OCI-LY3 (cell line): ENCODE measurements around the gene BANK1.

Experiments used
- H2AFZ ChIP-seq: fragments of 200-600, 300-600 bp; shearing (Covaris generic); 2 replicates; pipeline ENCODE4 v1.6.0; 2014; ENCODE audit warnings: antibody characterized with exemption, low read depth, low read length
- H3K27ac ChIP-seq: fragments of 200-600, 300-600 bp; sonication (generic); 2 replicates; pipeline ENCODE4 v1.5.1; 2014; ENCODE audit warnings: mild to moderate bottlenecking, low read length, moderate library complexity, mixed read lengths
- H3K27me3 ChIP-seq: fragments of 200-600, 300-600 bp; sonication (generic); 2 replicates; pipeline ENCODE4 v1.6.1; 2014; ENCODE audit warnings: low read depth, low read length, mixed read lengths
- H3K36me3 ChIP-seq: fragments of 200-600, 300-600 bp; sonication (generic); replicated peaks from 2 replicates; pipeline ENCODE3; 2014; ENCODE audit warnings: low read depth, low read length, mixed read lengths
- H3K4me1 ChIP-seq: fragments of 300-600, 200-600 bp; sonication (generic); 2 replicates; pipeline ENCODE4 v1.6.1; 2014; ENCODE audit warnings: low read length, mixed read lengths
- H3K4me2 ChIP-seq: fragments of 200-600, 300-600 bp; sonication (generic); 2 replicates; pipeline ENCODE4 v1.6.1; 2014; ENCODE audit warnings: low read length, mixed read lengths
- H3K4me3 ChIP-seq: fragments of 300-600, 200-600 bp; sonication (generic); 2 replicates; pipeline ENCODE4 v1.5.1; 2014; ENCODE audit warnings: antibody characterized with exemption, mild to moderate bottlenecking, low read length, moderate library complexity
- H3K79me2 ChIP-seq: fragments of 300-600, 200-600 bp; shearing (Covaris generic); 2 replicates; pipeline ENCODE4 v1.6.1; 2014; ENCODE audit warnings: mild to moderate bottlenecking, low read length, mixed read lengths
- H3K9ac ChIP-seq: fragments of 300-600, 200-600 bp; shearing (Covaris generic); 2 replicates; pipeline ENCODE4 v1.6.0; 2014; ENCODE audit warnings: mild to moderate bottlenecking, low read length, moderate library complexity
- H3K9me3 ChIP-seq: fragments of 200-600, 300-600 bp; shearing (Covaris generic); 2 replicates; pipeline ENCODE4 v1.6.1; 2014; ENCODE audit warnings: low read length, mixed read lengths; ENCODE audit not compliant: insufficient read depth
- H4K20me1 ChIP-seq: fragments of 200-600, 300-600 bp; sonication (generic); 2 replicates; pipeline ENCODE4 v1.6.1; 2016; ENCODE audit warnings: low read length, mixed read lengths; ENCODE audit not compliant: insufficient read depth
- CTCF ChIP-seq: fragments of 200-600, 300-600 bp; sonication (generic); IDR thresholded peaks from 2 replicates; pipeline ENCODE4 v1.5.1; 2014; ENCODE audit warnings: antibody characterized with exemption, low read length, low read depth
- EZH2phosphoT487 ChIP-seq: fragments of 200-600 bp; shearing (Covaris generic); IDR thresholded peaks from 2 replicates; pipeline ENCODE4 v1.6.1; 2018; ENCODE audit warnings: antibody characterized with exemption, mixed run types, low read depth

The BANK1 gene

DNA sequence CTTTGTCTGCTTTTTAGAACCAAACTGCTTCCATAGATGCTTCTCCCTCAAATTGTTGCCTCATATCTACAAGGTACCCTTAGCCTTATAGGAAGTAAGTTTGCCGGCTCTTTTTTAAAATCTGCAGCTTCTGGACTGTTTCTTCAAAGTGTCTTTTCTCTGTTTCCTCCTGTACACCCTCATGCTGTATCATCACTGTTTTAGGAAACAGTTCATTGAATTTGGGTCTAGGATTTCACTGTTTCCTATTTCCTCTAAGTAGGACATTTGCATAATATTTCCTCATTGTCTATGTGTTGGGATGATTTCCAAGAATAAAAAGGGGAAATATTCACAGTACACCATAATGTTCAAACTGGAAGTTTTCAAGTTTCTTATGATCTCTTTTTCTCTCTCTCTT lies 43.0 kb downstream of the BANK1 start:
- no peak overlapping the region for H3K9ac ChIP-seq
- H3K27me3 ChIP-seq = no peaks in the 10 kb centered on the region
- H3K79me2 ChIP-seq = no peaks in the 10 kb centered on the region; the same call in 1 of the 2 replicates
- no peaks in the 10 kb centered on the region for H4K20me1 ChIP-seq
- no peak overlapping the region for H3K4me3 ChIP-seq
- H3K9me3 ChIP-seq = no peaks in the 10 kb centered on the region
- peaks cover 11% of the 10 kb centered on the region for H3K4me1 ChIP-seq
- H3K4me2 ChIP-seq = no peak overlapping the region
- no peak overlapping the region for H3K27ac ChIP-seq
- H2AFZ ChIP-seq = no peak overlapping the region
- TF ChIP-seq EZH2phosphoT487 (no peak), CTCF (no peak)
- H3K36me3 ChIP-seq = no peaks in the 10 kb centered on the region

GRCh38 chr4:101835121-101835904 lies 44.8 kb downstream of the BANK1 start:
- Histone ChIP-seq H3K4me3 (no peak overlapping the region), H3K36me3 (no peaks in the 10 kb centered on the region), H3K9ac (no peak overlapping the region), H3K9me3 (no peaks in the 10 kb centered on the region), H3K4me2 (no peak overlapping the region), H4K20me1 (no peaks in the 10 kb centered on the region), H3K27me3 (no peaks in the 10 kb centered on the region), H3K79me2 (no peaks in the 10 kb centered on the region; the same call in 1 of the 2 replicates), H3K4me1 (peaks cover 11% of the 10 kb centered on the region), H2AFZ (no peak overlapping the region), H3K27ac (no peak overlapping the region)
- no peak for TF ChIP-seq CTCF
- no peak for TF ChIP-seq EZH2phosphoT487

DNA sequence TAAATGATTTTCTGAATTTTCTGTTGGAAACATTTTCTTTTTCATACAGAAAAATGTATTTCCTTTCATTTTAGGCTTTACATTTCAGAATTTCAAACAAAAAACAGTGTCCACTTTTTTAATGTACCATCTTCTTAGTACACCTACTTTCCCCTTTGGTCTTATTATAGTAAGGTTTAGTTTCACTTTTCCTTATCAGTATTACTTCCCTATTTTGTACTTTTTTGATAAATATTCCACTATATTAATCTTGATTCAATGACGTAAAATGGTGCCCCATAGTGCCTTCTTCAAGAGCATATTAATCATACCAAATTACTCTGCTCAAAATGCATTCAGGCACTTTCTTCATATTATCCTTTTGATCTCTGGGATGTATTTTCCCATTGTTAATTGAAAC lies 52.5 kb downstream of the BANK1 start:
- H3K79me2 ChIP-seq = no peaks in the 10 kb centered on the region
- peaks cover 42% of the 10 kb centered on the region for H3K4me1 ChIP-seq
- H2AFZ ChIP-seq = no peak overlapping the region
- no peaks in the 10 kb centered on the region for H4K20me1 ChIP-seq
- H3K36me3 ChIP-seq = peaks cover 4% of the 10 kb centered on the region
- peak overlapping the region; percentile 7; the same call in 1 of the 2 replicates for H3K4me3 ChIP-seq
- H3K27me3 ChIP-seq = no peaks in the 10 kb centered on the region
- H3K27ac ChIP-seq = peak overlapping the region; percentile 7; the same call in 1 of the 2 replicates
- TF ChIP-seq EZH2phosphoT487 (no peak), CTCF (no peak)
- no peak overlapping the region for H3K9ac ChIP-seq
- no peaks in the 10 kb centered on the region for H3K9me3 ChIP-seq
- H3K4me2 ChIP-seq = peak overlapping the region; percentile 38

DNA sequence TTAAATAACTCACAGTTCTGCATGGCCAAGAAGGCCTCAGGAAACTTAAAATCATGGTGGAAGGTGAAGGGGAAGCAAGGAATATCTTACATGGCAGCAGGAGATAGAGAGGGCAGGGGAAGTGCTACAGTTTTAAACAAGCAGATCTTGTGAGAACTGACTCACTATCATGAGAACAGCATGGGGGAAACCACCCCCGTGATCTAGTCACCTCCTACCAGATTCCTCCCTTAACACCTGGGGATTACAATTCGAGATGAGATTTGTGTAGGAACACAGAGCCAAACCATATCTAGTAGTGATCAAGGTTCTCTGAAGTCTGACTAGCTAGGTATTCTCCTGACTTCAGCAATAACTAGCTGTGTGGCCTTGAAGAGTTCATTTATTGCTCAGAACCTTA lies 56.0 kb downstream of the BANK1 start:
- Histone ChIP-seq H4K20me1 (no peaks in the 10 kb centered on the region), H3K27me3 (no peaks in the 10 kb centered on the region), H3K36me3 (peaks cover 4% of the 10 kb centered on the region), H3K79me2 (no peaks in the 10 kb centered on the region), H3K27ac (peak overlapping the region; percentile 60), H2AFZ (no peak overlapping the region), H3K4me1 (peaks cover 67% of the 10 kb centered on the region), H3K4me2 (peak overlapping the region; percentile 23; the same call in 1 of the 2 replicates), H3K9ac (no peak overlapping the region), H3K9me3 (no peaks in the 10 kb centered on the region), H3K4me3 (no peak overlapping the region)
- TF ChIP-seq EZH2phosphoT487 (no peak), CTCF (no peak)
